GM21360 (cell line): ENCODE data around the gene FAM240A.
"Not testable (repeated sequence)": the region's sequence is repeated elsewhere in the genome, so short reads cannot be mapped to it uniquely, and the experiment has no call there.

Experiments used
- ATAC-seq: cut with Tn5 transposase; IDR thresholded peaks from one replicate; pipeline ENCODE4 v1.9.1; 2021; ENCODE audit warnings: mild to moderate bottlenecking, moderate library complexity; ENCODE audit not compliant: unreplicated experiment

Gene FAM240A

DNA sequence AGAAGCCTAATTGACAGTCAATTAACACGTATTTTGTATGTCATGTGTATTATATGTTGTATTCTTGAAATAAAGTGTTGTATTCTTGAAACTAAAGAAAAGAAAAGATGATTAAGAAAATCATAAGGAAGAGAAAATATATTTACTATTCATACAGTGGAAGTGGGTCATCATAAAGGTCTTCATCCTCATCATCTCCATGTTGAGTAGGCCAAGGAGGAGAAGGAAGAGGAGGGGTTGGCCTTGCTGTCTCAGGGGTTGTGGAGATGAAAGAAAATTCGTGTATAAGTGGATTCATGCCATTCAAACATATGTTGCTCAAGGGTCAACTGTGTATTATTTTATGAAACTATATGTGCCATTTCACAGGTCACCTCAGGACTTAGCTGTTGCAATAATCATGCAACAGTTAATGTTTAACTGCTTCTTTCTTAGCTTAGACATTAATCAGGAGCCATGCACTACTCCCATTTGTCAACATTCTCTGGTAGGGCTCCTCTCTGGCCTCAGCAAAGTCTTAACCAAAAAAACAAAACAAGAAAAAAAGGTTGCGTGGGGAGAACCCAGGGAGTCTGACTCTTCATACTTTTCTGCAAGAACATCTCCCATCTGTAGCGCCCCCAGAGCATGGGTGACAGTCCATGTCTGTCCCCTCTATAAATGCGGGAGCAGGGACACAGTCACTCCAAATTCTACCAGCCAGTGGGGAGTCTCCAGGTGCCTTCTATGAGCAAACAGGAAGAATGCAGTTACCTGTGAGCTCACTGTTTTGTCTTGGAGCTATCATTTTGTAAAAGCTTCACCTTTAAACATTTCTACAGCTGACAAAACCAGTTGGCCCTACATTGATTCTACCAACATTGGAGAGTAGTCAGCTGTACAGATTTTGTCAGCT is 26.3 kb upstream of the FAM240A start:
- ATAC-seq = no peak

DNA sequence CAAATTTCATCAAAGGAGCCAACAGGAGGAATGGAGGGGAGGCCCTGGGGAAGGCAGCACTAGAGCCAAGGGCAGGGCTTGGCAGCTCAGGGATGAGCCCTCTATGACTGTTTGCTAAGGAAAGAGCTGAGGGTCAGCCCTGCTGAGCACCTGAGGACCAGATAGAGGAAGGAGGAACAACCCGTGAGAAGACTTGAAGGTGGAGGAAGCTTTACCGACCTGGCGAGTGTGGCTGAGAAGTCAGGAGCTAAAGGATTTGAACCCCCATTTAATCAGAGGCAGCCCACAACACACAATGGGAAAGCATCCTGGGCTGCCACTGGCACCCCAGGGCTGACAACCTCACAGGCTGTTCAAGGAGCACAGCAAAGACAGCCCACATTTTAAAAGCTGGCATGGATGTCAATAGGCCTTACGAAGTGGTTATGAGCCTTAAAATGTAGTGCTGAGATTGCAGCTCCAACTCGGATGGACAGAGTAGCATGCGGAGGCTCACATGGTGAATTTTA is 25.5 kb upstream of the FAM240A start:
- no peak for ATAC-seq

DNA sequence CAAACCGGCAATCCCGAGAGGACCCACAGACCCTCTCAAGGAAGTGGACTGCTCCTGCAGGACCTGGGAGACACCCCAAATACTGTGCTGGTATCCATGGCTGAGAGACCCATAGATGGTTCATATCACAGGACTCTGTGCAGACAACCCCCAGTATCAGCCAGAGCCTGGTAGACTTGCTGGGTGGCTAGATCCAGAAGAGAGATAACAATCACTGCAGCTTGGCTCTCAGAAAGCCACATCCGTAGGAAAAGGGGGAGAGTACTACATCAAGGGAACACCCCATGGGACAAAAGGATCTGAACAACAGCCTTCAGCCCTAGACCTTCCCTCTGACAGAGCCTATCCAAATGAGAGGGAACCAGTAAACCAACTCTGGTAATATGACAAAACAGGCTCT is 25.1 kb upstream of the FAM240A start:
- ATAC-seq = not testable (repeated sequence)

DNA sequence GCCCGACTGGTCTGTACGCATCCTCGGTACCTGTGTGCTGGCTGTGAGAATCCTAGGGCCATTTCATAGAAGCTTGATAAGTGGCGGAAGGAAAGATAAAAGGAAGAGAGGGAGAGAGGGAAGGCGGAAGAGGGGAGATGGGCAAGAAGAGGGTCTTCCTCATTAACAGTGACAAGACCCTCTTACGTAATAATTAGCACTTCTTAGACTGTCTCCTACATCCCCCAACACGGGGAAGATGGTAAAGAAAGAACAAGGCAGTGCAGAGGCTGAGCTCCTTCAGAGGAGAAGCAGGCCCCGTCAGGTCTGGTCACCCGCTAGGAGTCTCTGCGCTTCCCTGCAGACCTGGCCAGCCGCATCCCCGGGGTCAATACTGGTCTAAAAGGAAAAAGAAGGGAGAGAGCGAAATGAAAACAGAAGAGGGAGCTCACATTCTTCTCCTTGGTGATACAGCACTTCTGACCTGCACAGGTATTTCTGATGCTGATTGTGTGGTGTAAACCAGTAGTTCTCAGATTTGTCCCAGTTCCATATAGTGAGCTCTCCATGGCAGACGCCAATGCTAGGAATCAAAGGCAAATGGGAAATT is 19.0 kb upstream of the FAM240A start:
- ATAC-seq = no peak

DNA sequence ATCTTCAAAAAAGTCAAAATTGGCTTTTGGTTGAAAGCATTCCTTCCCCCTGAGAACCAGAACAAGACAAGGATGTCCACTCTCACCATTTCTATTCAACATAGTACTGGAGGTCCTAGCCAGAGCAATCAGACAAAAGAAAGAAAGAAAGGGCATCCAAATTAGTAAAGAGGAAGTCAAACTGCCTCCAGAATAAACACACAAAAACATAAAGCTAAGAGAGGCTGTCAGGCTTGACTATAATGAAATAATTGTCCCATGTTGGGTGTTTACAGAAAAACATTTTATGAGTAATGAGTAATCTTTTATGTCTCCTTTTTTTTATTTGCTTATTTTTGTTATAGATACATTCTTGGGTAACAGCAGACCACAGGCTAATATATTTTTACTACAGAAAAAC is 18.3 kb upstream of the FAM240A start:
- ATAC-seq = no peak

DNA sequence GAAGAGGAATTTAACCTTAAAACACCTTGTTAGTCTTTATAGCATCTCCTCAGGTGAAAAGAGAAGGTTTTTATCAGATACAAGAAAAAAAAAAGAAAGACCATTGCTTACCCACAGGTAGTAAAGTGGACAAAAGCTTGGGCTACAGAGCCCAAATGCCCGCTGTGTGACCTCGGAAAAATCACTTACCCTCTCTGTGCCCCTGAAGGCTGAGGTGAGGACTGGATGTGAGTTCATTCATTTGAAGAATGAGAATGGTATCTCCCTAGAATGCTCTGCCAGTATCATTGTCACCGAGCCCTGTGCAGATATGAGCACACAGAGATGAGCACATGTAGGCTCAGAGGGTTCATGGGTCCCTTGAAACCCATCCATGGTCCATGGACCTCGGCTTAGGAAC is 17.6 kb upstream of the FAM240A start:
- no peak for ATAC-seq

DNA sequence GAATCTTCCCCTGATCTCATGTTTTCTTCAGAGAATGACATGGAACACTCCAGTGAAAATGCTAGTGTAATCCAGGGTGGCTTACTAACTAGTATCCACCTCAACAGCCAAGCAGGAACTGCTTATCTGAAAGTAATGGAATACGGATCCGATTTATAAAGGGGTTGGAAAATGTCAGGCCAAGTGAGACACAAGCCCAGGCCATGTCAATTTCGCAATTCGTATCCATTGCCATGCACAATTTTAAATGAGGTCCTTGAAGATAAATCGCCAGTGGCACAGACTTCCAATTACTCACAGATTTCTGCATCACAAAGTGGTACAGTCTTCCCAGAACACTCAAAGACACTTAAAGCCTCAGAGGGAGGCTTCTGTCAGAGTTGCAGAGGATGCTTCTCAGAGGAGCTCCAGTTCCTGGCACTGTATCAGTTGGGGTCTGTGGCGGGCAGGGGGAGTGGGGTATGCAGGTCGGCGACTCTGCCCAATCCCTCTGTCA is 16.5 kb upstream of the FAM240A start:
- ATAC-seq = no peak

DNA sequence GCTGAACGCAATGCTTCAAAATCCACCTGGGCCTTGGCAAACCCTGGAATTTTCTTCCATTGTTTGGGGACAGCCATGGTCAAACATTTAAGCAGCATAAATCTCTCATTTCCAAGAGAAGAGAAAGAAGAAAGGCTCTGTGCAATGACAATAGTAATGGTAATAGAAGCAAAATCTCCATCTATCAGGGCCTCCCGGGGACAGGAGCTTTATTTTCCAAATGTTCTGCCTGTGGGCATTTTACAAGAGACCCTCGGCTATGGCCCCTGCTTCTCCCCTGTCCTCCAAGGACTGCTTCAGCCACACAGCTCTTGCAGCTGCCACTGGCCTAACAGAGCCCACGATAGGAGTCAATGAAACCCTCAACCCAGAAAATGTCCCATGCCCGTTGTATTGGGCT is 12.7 kb upstream of the FAM240A start:
- no peak for ATAC-seq

DNA sequence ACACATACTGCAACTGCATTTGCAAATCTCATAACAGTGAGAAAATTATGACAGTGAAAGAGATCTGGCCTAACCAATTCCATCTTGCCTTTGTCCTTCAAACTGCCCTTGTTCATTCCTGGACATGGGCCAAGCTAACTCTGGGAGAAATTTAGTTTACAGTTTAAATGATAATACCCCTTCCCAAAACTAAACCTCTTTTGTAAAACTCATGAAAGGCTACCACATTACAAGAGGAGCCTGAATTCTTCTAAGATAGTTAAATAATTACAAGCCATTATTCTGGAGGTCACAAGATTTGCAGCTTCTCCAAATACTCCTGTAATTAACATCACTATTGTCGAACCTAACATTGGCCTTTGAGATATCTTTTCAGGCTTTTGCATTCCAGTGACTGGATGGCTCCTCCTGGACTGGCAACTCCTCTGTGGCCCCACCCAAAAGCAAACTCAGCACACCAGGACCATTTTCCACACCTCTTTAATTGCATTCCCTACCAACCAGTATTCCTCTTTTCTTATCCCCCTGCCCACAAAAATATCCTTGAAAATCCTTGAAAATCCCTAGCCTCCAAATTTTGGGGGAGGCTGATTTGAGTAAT is 8.8 kb upstream of the FAM240A start:
- no peak for ATAC-seq

DNA sequence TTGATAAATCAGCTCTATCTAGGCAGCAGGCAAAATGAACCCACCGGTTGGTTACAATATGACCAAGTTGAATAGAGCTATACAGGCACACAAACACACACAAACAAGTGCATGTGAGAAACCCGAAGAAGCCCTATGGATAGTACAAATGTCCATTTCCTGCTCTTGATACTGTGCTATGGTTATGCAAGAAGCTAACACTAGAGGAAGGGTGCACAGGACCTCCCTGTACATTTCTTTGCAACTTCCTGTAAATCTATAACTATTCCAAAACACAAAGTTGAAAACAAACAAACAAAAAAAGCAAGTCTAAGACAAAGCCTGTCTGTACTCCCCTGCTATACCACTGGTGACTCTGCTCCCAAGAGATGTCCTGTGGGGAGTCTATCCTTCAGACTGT is 8.2 kb upstream of the FAM240A start:
- no peak for ATAC-seq

DNA sequence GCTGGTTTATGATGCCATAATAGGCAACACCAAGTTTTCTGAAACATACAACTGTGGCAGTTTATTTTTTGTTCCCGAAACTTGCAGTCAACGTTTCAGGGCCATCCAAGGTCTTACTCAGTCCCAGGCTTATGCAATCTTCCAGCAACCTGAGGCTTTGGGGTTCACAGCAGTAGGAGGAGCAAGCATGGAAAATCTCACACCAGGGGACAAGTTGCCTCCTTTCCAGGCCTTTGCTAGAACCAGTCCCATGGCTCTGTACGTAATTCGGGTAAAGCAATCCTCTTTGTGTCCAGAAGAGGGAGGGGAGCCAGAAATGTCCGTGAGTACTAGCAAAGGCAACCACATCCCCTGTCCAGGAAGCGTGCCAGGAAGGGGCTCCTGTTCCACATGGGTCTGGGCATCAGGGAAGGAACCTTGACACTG is 4.7 kb upstream of the FAM240A start:
- ATAC-seq = no peak

DNA sequence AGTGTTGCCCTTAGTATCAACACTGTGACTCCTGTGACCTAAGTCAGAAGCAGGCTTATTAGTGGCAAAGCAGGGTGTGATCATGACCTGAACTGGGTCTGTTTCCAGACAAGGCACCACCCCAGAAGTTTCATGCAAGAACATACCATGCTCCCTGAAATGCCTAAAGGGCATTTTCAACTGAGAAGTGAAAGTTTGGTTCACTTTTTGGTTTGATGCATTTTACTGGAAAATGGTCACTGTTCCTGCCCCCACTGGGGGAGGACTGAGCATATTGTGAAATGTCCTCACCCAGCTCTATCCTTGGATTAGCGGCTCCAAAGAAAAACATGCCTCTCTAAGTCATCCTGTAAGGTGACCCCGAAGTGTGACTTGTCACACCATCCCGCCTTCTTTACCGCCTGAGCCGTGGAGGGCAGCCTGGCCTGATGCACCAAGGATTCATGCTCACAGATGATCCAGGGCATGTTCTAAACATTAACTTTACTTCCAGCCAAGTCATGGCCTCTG is 3.1 kb upstream of the FAM240A start:
- no peak for ATAC-seq

DNA sequence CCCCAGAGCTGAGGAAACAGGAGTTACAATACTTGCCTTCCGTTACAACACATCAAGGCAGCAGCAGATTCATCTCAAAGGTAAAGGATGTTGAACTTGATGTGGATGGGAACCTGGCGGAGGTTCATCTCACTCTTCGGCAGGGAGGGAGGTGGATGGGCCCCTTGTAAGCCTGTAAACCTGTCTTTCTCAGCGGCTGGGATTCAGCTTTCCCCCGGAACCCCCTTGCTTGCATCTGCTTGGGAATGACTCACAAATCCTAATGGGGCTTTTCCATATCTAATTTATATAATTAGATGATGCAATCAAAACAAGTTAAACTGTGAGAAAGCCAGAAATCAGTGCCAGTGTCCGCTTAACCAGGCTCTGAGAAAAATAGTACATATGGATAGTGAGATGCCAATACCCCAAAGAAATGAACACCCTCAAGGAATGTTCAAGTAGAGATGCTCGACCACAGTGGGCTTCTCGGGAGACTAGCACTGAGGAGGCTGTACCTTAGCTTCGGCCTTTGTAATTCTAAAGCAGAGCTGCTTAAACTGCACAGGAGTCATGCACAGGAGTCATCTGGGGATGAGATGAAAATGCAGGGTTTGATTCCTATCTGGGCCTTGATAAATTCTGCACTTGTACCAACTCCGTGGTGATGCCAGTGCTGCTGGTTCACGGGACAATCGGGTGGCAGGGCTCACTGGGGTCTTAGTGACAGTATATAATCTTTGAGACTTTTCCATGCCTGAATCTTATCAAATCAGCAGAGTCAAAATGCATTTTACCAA is 2.2 kb upstream of the FAM240A start:
- no peak for ATAC-seq

DNA sequence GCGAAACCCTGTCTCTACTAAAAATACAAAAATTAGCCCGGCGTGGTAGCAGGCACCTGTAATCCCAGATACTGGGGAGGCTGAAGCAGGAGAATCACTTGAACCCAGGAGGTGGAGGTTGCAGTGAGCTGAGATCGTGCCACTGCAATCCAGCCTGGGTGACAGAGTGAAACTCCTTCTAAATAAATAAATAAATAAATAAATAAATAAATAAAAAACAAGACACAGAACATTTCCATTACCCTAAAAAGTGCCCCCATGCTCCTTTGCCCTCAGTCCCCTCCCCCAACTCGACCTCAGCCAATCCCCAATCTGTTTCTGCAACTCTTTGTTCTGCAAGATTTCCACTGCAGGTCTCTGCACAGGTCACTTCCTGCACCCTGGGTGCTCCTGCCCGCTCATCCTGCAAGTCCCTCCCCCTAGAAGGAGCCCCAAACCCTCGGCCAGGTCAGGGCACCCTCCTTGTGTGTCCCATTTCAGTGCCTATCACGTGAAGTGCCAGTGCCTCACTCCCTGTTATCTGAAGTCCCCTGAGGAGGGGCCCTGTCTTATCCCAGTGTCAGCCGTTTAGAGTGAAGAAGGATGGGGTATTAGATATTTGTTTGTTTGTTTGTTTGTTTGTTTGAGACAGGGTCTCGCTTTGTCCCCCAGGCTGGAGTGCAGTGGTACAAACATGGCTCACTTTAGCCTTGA is 1.1 kb downstream of the FAM240A start:
- ATAC-seq = no peak

DNA sequence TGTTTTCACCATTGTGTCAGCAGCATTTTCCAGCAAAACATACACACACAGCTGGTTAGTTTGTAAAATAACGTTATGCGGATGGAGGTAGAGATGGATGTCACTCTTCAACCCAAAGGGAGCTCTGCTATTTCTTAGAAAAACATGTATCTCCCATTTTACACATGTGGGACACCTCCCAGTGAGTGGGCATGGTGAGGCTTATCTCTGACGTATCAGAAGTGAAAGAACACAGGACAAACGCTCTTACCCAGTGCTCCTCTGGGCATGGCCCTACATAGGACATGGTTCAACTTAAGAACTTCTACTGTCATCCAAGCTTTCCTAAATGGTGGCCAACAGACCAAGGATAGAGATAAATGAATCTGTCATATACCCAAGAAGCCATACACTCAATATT is 2.1 kb downstream of the FAM240A start:
- ATAC-seq = no peak

DNA sequence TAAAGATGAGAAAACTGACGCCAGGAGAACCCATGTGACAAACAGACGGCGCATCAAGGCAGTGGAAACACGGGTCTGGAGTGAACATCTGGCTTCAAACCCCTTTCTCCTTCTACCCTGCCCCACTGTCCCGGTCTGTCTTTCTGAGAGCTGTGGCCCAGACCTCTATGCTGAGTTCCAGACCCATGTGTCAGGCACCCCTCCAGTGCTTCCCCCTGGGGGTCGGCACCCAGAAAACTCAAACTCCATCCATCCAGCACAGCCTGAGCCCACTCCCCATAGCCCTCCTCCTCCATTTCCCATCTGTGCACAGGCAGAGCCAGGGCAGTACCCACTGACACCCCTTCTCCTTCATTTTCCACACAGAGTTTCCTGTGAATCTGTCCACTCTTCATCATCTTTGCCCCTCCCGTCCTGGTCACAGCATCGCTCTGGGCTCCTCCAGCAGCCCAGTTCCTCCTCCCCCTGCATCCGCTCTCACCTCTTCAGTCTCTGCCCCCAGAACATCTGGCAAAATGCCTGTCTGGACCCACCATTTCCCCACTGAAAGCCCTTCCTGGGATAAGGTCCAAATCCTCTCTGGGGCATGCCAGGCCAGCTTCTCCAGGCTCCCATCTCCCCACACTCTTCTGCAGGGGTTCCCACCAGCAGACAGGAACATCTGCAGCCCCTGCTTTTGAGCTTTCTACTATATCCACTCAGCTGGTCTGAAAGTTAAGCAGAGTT is 2.9 kb downstream of the FAM240A start:
- no peak for ATAC-seq

DNA sequence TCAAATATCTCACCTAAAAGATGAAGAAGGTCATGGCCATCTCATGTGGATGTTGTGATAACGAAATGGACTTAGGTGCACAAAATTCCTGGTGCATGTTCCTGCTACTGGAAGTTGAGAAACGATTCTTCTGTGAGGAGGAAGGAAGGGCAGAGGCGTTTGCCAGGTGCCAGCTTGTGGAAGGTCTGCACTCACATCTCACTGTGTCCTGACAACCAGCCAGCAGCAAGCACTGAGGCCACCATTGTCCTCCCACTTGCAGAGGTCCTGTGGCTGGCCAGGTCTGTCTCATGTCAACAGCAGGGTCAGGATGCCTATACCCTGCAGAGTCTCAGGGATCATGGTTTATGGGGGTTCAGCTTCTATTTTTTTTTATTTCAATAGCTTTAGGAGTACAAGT is 3.7 kb downstream of the FAM240A start:
- no peak for ATAC-seq

DNA sequence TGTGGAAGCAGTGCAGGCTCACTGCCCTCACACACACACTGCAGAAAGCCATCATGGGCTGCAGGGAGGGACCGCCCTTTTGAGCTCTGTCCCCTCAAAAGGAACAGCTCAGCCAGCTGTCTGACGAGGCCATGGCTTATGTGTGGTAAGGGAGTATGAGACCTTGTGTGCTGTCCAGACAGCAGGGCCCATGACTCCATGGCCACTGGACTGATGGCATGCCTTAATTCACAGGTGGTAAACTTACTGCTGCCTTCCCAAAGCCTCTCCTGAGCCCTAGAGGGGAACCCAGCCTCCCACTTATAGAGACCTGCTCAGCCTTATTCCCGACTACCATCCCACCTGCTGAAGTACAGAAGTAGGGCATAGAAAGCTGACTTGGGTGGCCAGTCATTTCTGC is 5.6 kb downstream of the FAM240A start:
- ATAC-seq = no peak
